Heart right ventricle (tissue), 16 donors: ENCODE results near the gene PDHB. TPM values are rescaled to one million over a fixed set of nuclear protein-coding genes. Genes with fewer than 3 reads are reported as not detected.
A peak's percentile ranks its signal among the peaks of the same experiment; 100 is the strongest.

Experiments used
- ATAC-seq, 8 donors: fragments of 200-7000 bp; cut with Tn5 transposase; one replicate each; pipeline ENCODE4 v1.9.1; 2020; ENCODE audit warnings: mild to moderate bottlenecking in 8 of 8, moderate library complexity in 8 of 8, moderate number of reproducible peaks in 1 of 8
- DNase-seq, 2 donors: peaks; one replicate each; pipeline ENCODE4 v3.0.0-alpha.2; 2020
- H3K27ac ChIP-seq, 10 donors: fragments of 200-600 bp; sonication (generic) in 2 of 10; one replicate each; pipeline versions ENCODE4 v1.5.0 to v1.8.0; 2020 to 2022; ENCODE audit warnings: mild to moderate bottlenecking in 3 of 10
- H3K27me3 ChIP-seq, 7 donors: fragments of 200-600 bp; one replicate each; pipeline ENCODE4 v1.8.0; 2021 to 2022; ENCODE audit warnings: mild to moderate bottlenecking in 2 of 7
- H3K36me3 ChIP-seq, 9 donors: fragments of 200-600 bp; sonication (generic) in 1 of 9; one replicate each; pipeline versions ENCODE4 v1.5.0 to v1.8.0; 2020 to 2022; ENCODE audit warnings: mild to moderate bottlenecking in 2 of 9
- H3K4me1 ChIP-seq, 9 donors: fragments of 200-600 bp; sonication (generic) in 1 of 9; one replicate each; pipeline versions ENCODE4 v1.5.0 to v1.8.0; 2020 to 2022; ENCODE audit warnings: mild to moderate bottlenecking in 4 of 9
- H3K4me3 ChIP-seq, 10 donors: fragments of 200-600 bp; sonication (generic) in 2 of 10; one replicate each; pipeline versions ENCODE4 v1.5.0 to v1.8.0; 2020 to 2022; ENCODE audit warnings: mild to moderate bottlenecking in 7 of 10, moderate library complexity in 2 of 10
- H3K9me3 ChIP-seq, 11 donors: fragments of 200-600 bp in 10 of 11; sonication (generic) in 2 of 11; one replicate each; pipeline versions ENCODE4 v1.5.0 to v1.8.0; 2013 to 2022; ENCODE audit warnings: mild to moderate bottlenecking in 2 of 11, control low read depth in 1 of 11, moderate library complexity in 1 of 11
- WGBS, 2 donors: extraction: QIAGEN DNeasy Blood & Tissue Kit; methylation state at CpG; one replicate each; pipeline ENCODE4 v1.1.7; 2013; ENCODE audit warnings: inconsistent platforms in 1 of 2; 5-methylcytosine and 5-hydroxymethylcytosine counted together
- intact Hi-C, 10 donors: fragments of 100-400 bp; cut with DNase I; formaldehyde crosslinking; loops; one replicate each; pipeline versions ENCODE4 v1.11.1 to v1.14.2; 2022
- polyA plus RNA-seq, 2 donors: library from polyadenylated mRNA; stranded (reverse); fragments of 200-250 nt; gene quantifications; one replicate each; pipeline ENCODE4 v1.2.3, GENCODE V29; 2013
- total RNA-seq, 10 donors: library from RNA; stranded (reverse); fragmentation: NEBNext Ultra II Directional in 3 of 10; extraction: Animal tissue kit (Norgen Biotek cat#: 25700) in 3 of 10; gene quantifications; one replicate each; pipeline versions ENCODE4 v1.2.1 to v1.2.4, GENCODE V29; 2021 to 2023
- TF ChIP-seq, protein P1 (sequence below), 9 donors: fragments of 200-600 bp; sonication (generic) in 2 of 9; IDR thresholded peaks; one replicate each; pipeline versions ENCODE4 v1.5.0 to v1.8.0; 2021 to 2022; ENCODE audit warnings: antibody characterized with exemption in 9 of 9, mild to moderate bottlenecking in 5 of 9, moderate library complexity in 1 of 9
- donor health status: Arrhythmogenic right ventricular cardiomyopathy.
- donor health status: ischemic (EF 13 %, LVEDD 7.1; RV severe dilation, severe dysfunction).
- donor health status: healthy with polysubstance abuse.
- donor health status: DM: no; HTN: yes; CAD: no.
- donor health status: DM: no; HTN: no; CAD: no.
- donor health status: ischemic (EF 25% LVEDD 6.9; RV normal size, moderate dysfunction).
- donor health status: ischemic (EF 25% LVEDD 5.7; RV mildly dilated, moderate dysfunction).
- donor health status: healthy.
- donor health status: DM: yes; HTN: yes; CAD: no.
- donor health status: Ischemic cardiomyopathy.
- donor health status: ischemic (EF 35%, LVEDD 5.7; RV mildly dilated, moderate dysfunction).
- donor health status: nonischemic (EF 11% LVEDD 7.7; RV severe dilation, severe dysfunction).
- donor health status: DM: yes; HTN: yes; CAD: no.
- donor health status: PGD.
- donor health status: ischemic (EF 29% LVEDD 5.4; RV normal size, mild dysfunction).
- donor health status: nonischemic (EF 23%, LVEDD 6.1; RV moderate dilation, normal function).

PDHB gene
- total and polyA plus RNA-seq, 12 donors: 140 to 255 (median 213) TPM

DNA sequence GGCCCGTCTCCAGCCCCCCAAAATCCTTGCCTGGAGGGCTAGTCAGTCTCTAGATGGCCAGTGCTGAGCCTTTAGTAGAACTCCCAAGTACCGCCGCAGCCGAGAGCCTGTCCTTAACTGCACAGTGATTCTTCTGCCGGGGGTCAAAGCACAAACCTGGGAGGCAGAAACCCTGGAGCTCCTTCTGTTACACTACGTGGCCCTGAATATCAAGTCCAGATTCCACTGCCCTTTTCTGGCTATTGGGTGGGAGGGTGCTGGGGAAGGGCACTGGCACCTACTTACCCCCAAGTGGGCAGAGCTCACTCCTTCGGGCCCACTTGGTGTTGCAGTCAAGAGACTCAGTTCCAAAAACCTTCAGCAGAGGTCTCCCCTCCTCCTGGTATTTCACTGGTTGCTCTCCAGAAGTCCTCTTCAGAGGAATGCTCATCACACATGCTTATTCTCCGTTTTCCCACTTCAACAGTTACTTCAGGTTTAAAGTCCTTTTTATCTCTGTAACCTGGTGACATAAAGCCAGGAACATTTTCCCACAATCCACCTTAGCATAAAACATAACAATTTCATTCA, 10.8 kb downstream of the PDHB start:
- intact Hi-C loops: loop anchor here in 3 of 10 donors (5.0 to 10.0 kb wide), 4 partner anchors 91 to 112 kb away; partner anchors contain the start of genes ACOX2 (in 1 of the 3) and PXK (in 1 of the 3)
- WGBS, 2 donors: 61 to 65% methylated on average over 8 of the region's 8 CpGs
- TF ChIP-seq, protein P1, sequence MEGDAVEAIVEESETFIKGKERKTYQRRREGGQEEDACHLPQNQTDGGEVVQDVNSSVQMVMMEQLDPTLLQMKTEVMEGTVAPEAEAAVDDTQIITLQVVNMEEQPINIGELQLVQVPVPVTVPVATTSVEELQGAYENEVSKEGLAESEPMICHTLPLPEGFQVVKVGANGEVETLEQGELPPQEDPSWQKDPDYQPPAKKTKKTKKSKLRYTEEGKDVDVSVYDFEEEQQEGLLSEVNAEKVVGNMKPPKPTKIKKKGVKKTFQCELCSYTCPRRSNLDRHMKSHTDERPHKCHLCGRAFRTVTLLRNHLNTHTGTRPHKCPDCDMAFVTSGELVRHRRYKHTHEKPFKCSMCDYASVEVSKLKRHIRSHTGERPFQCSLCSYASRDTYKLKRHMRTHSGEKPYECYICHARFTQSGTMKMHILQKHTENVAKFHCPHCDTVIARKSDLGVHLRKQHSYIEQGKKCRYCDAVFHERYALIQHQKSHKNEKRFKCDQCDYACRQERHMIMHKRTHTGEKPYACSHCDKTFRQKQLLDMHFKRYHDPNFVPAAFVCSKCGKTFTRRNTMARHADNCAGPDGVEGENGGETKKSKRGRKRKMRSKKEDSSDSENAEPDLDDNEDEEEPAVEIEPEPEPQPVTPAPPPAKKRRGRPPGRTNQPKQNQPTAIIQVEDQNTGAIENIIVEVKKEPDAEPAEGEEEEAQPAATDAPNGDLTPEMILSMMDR (IDR thresholded peaks at IDR 0.05): peak in 7 of 9 donors; percentile 9 to 41 (median 28)
- peak overlapping the region in 5 of 10 donors; percentile 17 to 50 (median 25) for H3K27ac ChIP-seq
- H3K4me1 ChIP-seq: peaks cover 0 to 53% (median 28%) of the 10 kb centered on the region in 9 donors
- peak in 3 of 8 donors; percentile 33 to 59 (median 35) for ATAC-seq
- no peaks in the 10 kb centered on the region for H3K9me3 ChIP-seq
- no peak overlapping the region for H3K4me3 ChIP-seq
- peaks cover 0 to 84% (median 21%) of the 10 kb centered on the region in 9 donors for H3K36me3 ChIP-seq
- no peaks in the 10 kb centered on the region for H3K27me3 ChIP-seq
- no peak for DNase-seq

DNA sequence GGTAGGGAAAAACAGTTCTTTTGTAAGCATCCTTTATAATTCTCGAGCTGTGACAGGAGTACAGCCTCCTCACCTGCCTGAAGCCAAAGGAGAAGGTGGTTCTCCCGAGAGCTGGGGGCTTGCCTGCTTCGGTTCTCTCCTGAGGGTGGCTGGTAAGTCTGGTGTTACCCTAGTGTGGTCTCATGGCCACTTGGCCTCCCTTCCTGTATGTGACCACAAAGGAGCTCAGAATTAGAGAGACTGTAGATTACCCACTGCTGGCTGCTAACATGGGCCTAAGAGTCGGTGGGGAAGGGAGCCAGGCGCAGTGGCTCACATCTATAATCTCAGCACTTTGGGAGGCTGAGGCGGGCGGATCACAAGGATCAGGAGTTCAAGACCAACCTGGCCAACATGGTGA, 12.6 kb downstream of the PDHB start:
- DNase-seq: no peak
- no peak for ATAC-seq
- no peaks in the 10 kb centered on the region for H3K9me3 ChIP-seq
- H3K27ac ChIP-seq: peak overlapping the region in 3 of 10 donors; percentile 17 to 50 (median 24)
- H3K4me1 ChIP-seq: peaks cover 0 to 53% (median 28%) of the 10 kb centered on the region in 9 donors
- TF ChIP-seq, protein P1 (IDR thresholded peaks at IDR 0.05): no peak
- WGBS, 2 donors: 67 to 84% methylated on average over 7 of the region's 7 CpGs
- H3K27me3 ChIP-seq: no peaks in the 10 kb centered on the region
- intact Hi-C loops: loop anchor here in 3 of 10 donors (5.0 to 10.0 kb wide), 4 partner anchors 89 to 114 kb away; partner anchors contain the start of genes ACOX2 (in 1 of the 3) and PXK (in 1 of the 3)
- H3K36me3 ChIP-seq: peaks cover 0 to 66% (median 5%) of the 10 kb centered on the region in 9 donors
- no peak overlapping the region for H3K4me3 ChIP-seq

DNA sequence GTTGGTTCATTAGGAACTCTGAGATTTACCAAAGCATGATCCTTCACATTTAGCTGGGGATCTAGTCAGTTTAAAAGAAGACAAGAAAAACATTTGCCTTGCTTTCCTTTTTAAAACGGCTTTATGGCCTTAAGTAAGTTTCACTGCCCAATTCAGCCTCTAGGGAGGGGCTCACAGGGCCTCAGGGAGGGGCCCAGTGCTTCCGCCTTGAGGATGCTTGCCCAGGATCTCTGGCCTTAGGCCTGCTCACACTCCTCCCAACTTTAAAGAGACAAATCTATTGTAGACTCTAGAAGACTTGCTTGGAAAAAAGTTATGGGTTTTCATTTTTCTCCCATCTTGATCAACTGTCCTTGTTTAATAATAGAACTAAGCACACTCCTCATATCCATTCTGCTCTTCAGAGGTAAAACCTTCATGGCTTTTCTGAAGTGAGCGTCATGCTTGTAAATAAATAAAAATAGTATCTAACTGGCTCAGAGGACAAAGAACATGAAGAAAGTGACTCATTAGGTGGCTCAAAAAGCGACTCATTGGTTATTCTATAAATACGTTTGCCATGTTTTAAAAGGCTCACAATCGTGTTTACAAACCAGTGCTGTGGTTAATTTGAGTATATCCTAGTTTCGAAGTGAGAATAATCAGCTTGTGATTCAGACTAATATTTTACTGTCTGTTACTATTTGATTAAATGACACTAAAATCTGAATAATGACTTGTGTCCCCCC, 13.7 kb downstream of the PDHB start:
- intact Hi-C loops: loop anchor here in 8 of 10 donors (5.0 to 10.0 kb wide), 7 partner anchors 88 to 243 kb away; partner anchors contain the start of genes PXK (in 2 of the 8) and ACOX2 (in 1 of the 8)
- Histone ChIP-seq H3K4me3 (no peak overlapping the region), H3K27ac (peak overlapping the region; percentile 46 to 89 (median 76)), H3K4me1 (peaks cover 0 to 52% (median 24%) of the 10 kb centered on the region in 9 donors), H3K9me3 (no peaks in the 10 kb centered on the region), H3K27me3 (no peaks in the 10 kb centered on the region), H3K36me3 (peaks cover 0 to 66% (median 3%) of the 10 kb centered on the region in 9 donors)
- ATAC-seq (peak; percentile 69 to 95 (median 80)), DNase-seq (peak; percentile 45 to 65)
- 67 to 72% methylated on average over 7 of the region's 7 CpGs for WGBS, 2 donors
- TF ChIP-seq, protein P1 (IDR thresholded peaks at IDR 0.05): peak in 1 of 9 donors; percentile 17

DNA sequence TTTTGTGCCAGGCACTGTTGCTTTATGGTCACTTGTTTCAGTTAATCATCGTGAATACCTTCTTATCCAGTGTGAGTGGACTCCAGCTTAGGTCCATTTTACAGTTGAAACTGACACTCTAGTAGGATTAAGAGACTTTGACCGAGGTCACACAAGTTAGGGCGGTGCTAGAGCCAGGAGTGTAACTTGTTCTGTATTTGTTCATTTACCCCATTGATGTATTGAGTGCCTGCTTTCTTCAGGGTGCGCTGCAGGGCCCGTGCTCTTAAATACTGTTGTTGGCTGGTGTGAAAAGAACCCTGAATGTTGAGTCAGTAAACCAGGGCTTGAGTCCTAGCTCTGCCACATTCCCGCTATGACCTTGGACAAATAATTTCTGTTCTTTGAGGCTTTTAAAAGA, 15.4 kb downstream of the PDHB start:
- TF ChIP-seq, protein P1 (IDR thresholded peaks at IDR 0.05): no peak
- Histone ChIP-seq H3K36me3 (peaks cover 0 to 53% (median 0%) of the 10 kb centered on the region in 9 donors), H3K27ac (no peak overlapping the region), H3K4me1 (peaks cover 0 to 55% (median 30%) of the 10 kb centered on the region in 9 donors), H3K27me3 (no peaks in the 10 kb centered on the region), H3K4me3 (no peak overlapping the region), H3K9me3 (no peaks in the 10 kb centered on the region)
- no peak for DNase-seq
- no peak for ATAC-seq
- 76 to 88% methylated on average over 6 of the region's 6 CpGs for WGBS, 2 donors
- intact Hi-C loops: loop anchor here in 8 of 10 donors (5.0 to 10.0 kb wide), 5 partner anchors 86 to 241 kb away; partner anchors contain the start of gene PXK (in 1 of the 8)
